Uterus (tissue), 2 donors: ENCODE results near the gene LILRA5.

Experiments
- POLR2A ChIP-seq, 2 donors: fragments of 450-650 bp; IDR thresholded peaks; one replicate each; pipeline ENCODE4 v1.6.1; 2016; ENCODE audit warnings: antibody characterized with exemption in 2 of 2, mild to moderate bottlenecking in 1 of 2, moderate library complexity in 1 of 2
- TF ChIP-seq, protein P1 (sequence below), 4 experiments: fragments of 200-600 bp in 2 of 4; fragments of 450-650 bp in 2 of 4; sonication (generic) in 2 of 4; IDR thresholded peaks; one replicate each; pipeline ENCODE4 v1.5.1; 2016 to 2019; ENCODE audit warnings: antibody characterized with exemption in 4 of 4, mild to moderate bottlenecking in 2 of 4, moderate library complexity in 1 of 4

- TF ChIP-seq, protein P1, sequence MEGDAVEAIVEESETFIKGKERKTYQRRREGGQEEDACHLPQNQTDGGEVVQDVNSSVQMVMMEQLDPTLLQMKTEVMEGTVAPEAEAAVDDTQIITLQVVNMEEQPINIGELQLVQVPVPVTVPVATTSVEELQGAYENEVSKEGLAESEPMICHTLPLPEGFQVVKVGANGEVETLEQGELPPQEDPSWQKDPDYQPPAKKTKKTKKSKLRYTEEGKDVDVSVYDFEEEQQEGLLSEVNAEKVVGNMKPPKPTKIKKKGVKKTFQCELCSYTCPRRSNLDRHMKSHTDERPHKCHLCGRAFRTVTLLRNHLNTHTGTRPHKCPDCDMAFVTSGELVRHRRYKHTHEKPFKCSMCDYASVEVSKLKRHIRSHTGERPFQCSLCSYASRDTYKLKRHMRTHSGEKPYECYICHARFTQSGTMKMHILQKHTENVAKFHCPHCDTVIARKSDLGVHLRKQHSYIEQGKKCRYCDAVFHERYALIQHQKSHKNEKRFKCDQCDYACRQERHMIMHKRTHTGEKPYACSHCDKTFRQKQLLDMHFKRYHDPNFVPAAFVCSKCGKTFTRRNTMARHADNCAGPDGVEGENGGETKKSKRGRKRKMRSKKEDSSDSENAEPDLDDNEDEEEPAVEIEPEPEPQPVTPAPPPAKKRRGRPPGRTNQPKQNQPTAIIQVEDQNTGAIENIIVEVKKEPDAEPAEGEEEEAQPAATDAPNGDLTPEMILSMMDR (IDR thresholded peaks at IDR 0.05): no peak
- no peak for TF ChIP-seq POLR2A (IDR thresholded peaks at IDR 0.05)
These were observed 30.1 kb downstream of the LILRA5 start for GRCh38 chr19:54282686-54283470.
